Measurements from ENCODE around the gene GCA.
A peak's percentile ranks its signal among the peaks of the same experiment; 100 is the strongest.

The GCA gene

GRCh38 chr2:162328424-162329157 lies 15.3 kb upstream of the GCA start:
- no peak for DNase-seq

GRCh38 chr2:162330881-162331280 lies 13.1 kb upstream of the GCA start:
- no peak for DNase-seq

- DNase-seq: peak; percentile 8
These were observed 10.0 kb upstream of the GCA start for GRCh38 chr2:162333968-162334367.

- no peak for DNase-seq
These were observed 6.1 kb upstream of the GCA start for GRCh38 chr2:162337868-162338267.

- no peak for DNase-seq
These were observed 3.1 kb upstream of the GCA start for GRCh38 chr2:162340822-162341221.

- DNase-seq: no peak
These were observed 1.6 kb upstream of the GCA start for GRCh38 chr2:162342321-162342720.

GRCh38 chr2:162342841-162343240 lies 1.1 kb upstream of the GCA start:
- DNase-seq: no peak

- DNase-seq: no peak
These were observed 474 bp upstream of the GCA start for GRCh38 chr2:162343492-162343823.

GRCh38 chr2:162344617-162344950 lies 652 bp downstream of the GCA start:
- no peak for DNase-seq

- DNase-seq: no peak
These were observed 21.5 kb downstream of the GCA start for GRCh38 chr2:162365392-162365791.

GRCh38 chr2:162368494-162368893 lies 24.6 kb downstream of the GCA start:
- no peak for DNase-seq

- no peak for DNase-seq
These were observed 25.6 kb downstream of the GCA start for GRCh38 chr2:162369551-162369950.

GRCh38 chr2:162370931-162371330 lies 27.0 kb downstream of the GCA start:
- no peak for DNase-seq

GRCh38 chr2:162372818-162373217 lies 28.9 kb downstream of the GCA start:
- no peak for DNase-seq

GRCh38 chr2:162379719-162380580 lies 36.0 kb downstream of the GCA start:
- no peak for DNase-seq

GRCh38 chr2:162381851-162382250 lies 37.9 kb downstream of the GCA start:
- DNase-seq: no peak

- DNase-seq: no peak
These were observed 38.3 kb downstream of the GCA start for GRCh38 chr2:162382278-162382677.

- DNase-seq: no peak
These were observed 41.6 kb downstream of the GCA start for GRCh38 chr2:162385536-162385935.

- no peak for DNase-seq
These were observed 46.9 kb downstream of the GCA start for GRCh38 chr2:162390801-162391200.

GRCh38 chr2:162400336-162400735 lies 56.4 kb downstream of the GCA start:
- DNase-seq: no peak

GRCh38 chr2:162401871-162402270 lies 57.9 kb downstream of the GCA start:
- DNase-seq: no peak

- DNase-seq: no peak
These were observed 60.0 kb downstream of the GCA start for GRCh38 chr2:162403884-162404283.

Data from NCI-H1694 (cell line).